ENCODE results near the gene SPG7.

The SPG7 gene

GRCh38 chr16:89575247-89576152 is 67.3 kb downstream of the SPG7 start, which contains the start of gene CPNE7:
CPNE7 (plus strand) TSS chr16:89575758; CDS start chr16:89575898, 140 bp downstream.
- Histone ChIP-seq H3K27ac (no peak within 1 kb of the TSS), H3K27me3 (ENCODE audit: insufficient read depth, low read depth, severe bottlenecking) (no peaks in the 10 kb centered on the region), H3K36me3 (no peaks in the 10 kb centered on the region), H3K4me3 (ENCODE audit: low read depth, low read length) (no peak within 1 kb of the TSS), H3K9me3 (ENCODE audit: severe bottlenecking) (no peaks in the 10 kb centered on the region)
- TF ChIP-seq CTCF (IDR thresholded peaks at IDR 0.05; ENCODE audit: low read depth, low read length), result no peak
- DNase-seq, result no peak

GRCh38 chr16:89576153-89577054 is 68.2 kb downstream of the SPG7 start:
- no peak for DNase-seq
- H3K27ac ChIP-seq, result no peak overlapping the region

GRCh38 chr16:89577055-89577759 is 69.0 kb downstream of the SPG7 start:
- DNase-seq, result no peak
- Histone ChIP-seq H3K27ac (no peak overlapping the region), H3K36me3 (no peaks in the 10 kb centered on the region), H3K4me3 (ENCODE audit: low read depth, low read length) (no peak overlapping the region), H3K27me3 (ENCODE audit: insufficient read depth, low read depth, severe bottlenecking) (no peaks in the 10 kb centered on the region), H3K9me3 (ENCODE audit: severe bottlenecking) (no peaks in the 10 kb centered on the region)
- no peak for TF ChIP-seq CTCF (IDR thresholded peaks at IDR 0.05; ENCODE audit: low read depth, low read length)

More at GRCh38 chr16:89576153-89577054, 68.2 kb downstream of the SPG7 start:
- no peaks in the 10 kb centered on the region for H3K27me3 ChIP-seq (ENCODE audit: insufficient read depth, low read depth, severe bottlenecking)
- H3K4me3 ChIP-seq (ENCODE audit: low read depth, low read length), result no peak overlapping the region
- TF ChIP-seq CTCF (IDR thresholded peaks at IDR 0.05; ENCODE audit: low read depth, low read length), result no peak
- H3K9me3 ChIP-seq (ENCODE audit: severe bottlenecking), result no peaks in the 10 kb centered on the region
- H3K36me3 ChIP-seq, result no peaks in the 10 kb centered on the region

GRCh38 chr16:89579351-89579750 is 71.1 kb downstream of the SPG7 start:
- no peak for TF ChIP-seq CTCF (IDR thresholded peaks at IDR 0.05; ENCODE audit: low read depth, low read length)
- H3K9me3 ChIP-seq (ENCODE audit: severe bottlenecking), result no peaks in the 10 kb centered on the region
- H3K36me3 ChIP-seq, result no peaks in the 10 kb centered on the region
- DNase-seq, result no peak
- H3K27me3 ChIP-seq (ENCODE audit: insufficient read depth, low read depth, severe bottlenecking), result no peaks in the 10 kb centered on the region
- no peak overlapping the region for H3K27ac ChIP-seq
- no peak overlapping the region for H3K4me3 ChIP-seq (ENCODE audit: low read depth, low read length)

GRCh38 chr16:89581045-89581695 is 73.0 kb downstream of the SPG7 start:
- no peak overlapping the region for H3K4me3 ChIP-seq (ENCODE audit: low read depth, low read length)
- no peaks in the 10 kb centered on the region for H3K36me3 ChIP-seq
- no peak overlapping the region for H3K27ac ChIP-seq
- no peaks in the 10 kb centered on the region for H3K9me3 ChIP-seq (ENCODE audit: severe bottlenecking)
- TF ChIP-seq CTCF (IDR thresholded peaks at IDR 0.05; ENCODE audit: low read depth, low read length), result no peak
- H3K27me3 ChIP-seq (ENCODE audit: insufficient read depth, low read depth, severe bottlenecking), result no peaks in the 10 kb centered on the region
- DNase-seq, result no peak

Measured in WERI-Rb-1 (cell line).